Prostate gland (tissue), 2 donors: ENCODE data around the gene TAF7. TPM values are rescaled to one million over a fixed set of nuclear protein-coding genes. Genes with fewer than 3 reads are reported as not detected.

ENCODE experiments used
- DNase-seq: peaks from one replicate; pipeline ENCODE4 v3.0.0-alpha.2; 2019; ENCODE audit warnings: low spot score
- H3K27ac ChIP-seq, 2 donors: fragments of 200-600 bp; sonication (generic); 2 replicates each; pipeline ENCODE4 v1.5.1; 2017 to 2019
- H3K27me3 ChIP-seq: fragments of 200-600 bp; sonication (generic); replicated peaks from 2 replicates; pipeline ENCODE4 v1.5.1; 2019; ENCODE audit not compliant: insufficient read depth
- H3K36me3 ChIP-seq, 2 donors: fragments of 200-600 bp; sonication (generic); 1 replicate in 1 of 2; 2 replicates in 1 of 2; pipeline versions ENCODE4 v1.5.1 to v1.8.1; 2017 to 2019
- H3K4me1 ChIP-seq: fragments of 200-600 bp; sonication (generic); replicated peaks from 2 replicates; pipeline ENCODE4 v1.5.1; 2019
- H3K4me3 ChIP-seq, 2 donors: fragments of 200-600 bp; sonication (generic); 2 replicates each; pipeline ENCODE4 v1.5.1; 2017 to 2019
- H3K9me3 ChIP-seq: fragments of 200-600 bp; sonication (generic); 2 replicates; pipeline ENCODE4 v1.5.1; 2017
- CTCF ChIP-seq, 4 experiments: fragments of 200-600 bp in 2 of 4; fragments of 450-650 bp in 2 of 4; sonication (generic) in 2 of 4; IDR thresholded peaks; 1 replicate in 3 of 4; 2 replicates in 1 of 4; pipeline ENCODE4 v1.5.1; 2016 to 2019; ENCODE audit warnings: antibody characterized with exemption in 4 of 4, mild to moderate bottlenecking in 2 of 4, moderate library complexity in 2 of 4
- POLR2A ChIP-seq: fragments of 450-650 bp; IDR thresholded peaks from one replicate; pipeline ENCODE4 v1.6.1; 2016; ENCODE audit warnings: antibody characterized with exemption, mild to moderate bottlenecking
- POLR2AphosphoS5 ChIP-seq: sonication (generic); formaldehyde crosslinking; IDR thresholded peaks from one replicate; pipeline ENCODE4 v1.6.1; 2017; ENCODE audit warnings: antibody characterized with exemption
- WGBS: methylation state at CpG from one replicate; pipeline ENCODE4 v1.1.5; 2018; 5-methylcytosine and 5-hydroxymethylcytosine counted together
- intact Hi-C: fragments of 100-400 bp; cut with DNase I; formaldehyde crosslinking; loops from one replicate; pipeline ENCODE4 v1.14.2; 2022
- total RNA-seq, 2 donors: library from RNA; depleted of rRNA; stranded (reverse); fragments of >200 nt; gene quantifications; one replicate each; pipeline ENCODE4 v1.1.0, GENCODE V29; 2016

Gene TAF7
- total RNA-seq, 2 donors from 2014 or later = 59.3 to 85.9 TPM

- TF ChIP-seq CTCF (IDR thresholded peaks at IDR 0.05) (no peak), POLR2A (no peak), POLR2AphosphoS5 (no peak)
- no peak for DNase-seq
- Histone ChIP-seq H3K27ac (no peak within 1 kb of the TSS), H3K27me3 (peaks cover 11% of the 10 kb centered on the region), H3K9me3 (no peaks in the 10 kb centered on the region), H3K36me3 (no peaks in the 10 kb centered on the region), H3K4me1 (no peaks in the 10 kb centered on the region), H3K4me3 (no peak within 1 kb of the TSS)
- WGBS = 20% methylated on average over 21 of the region's 21 CpGs
- intact Hi-C loops = no loop called here
These were observed 9.9 kb upstream of the TAF7 start, which contains the start of gene PCDHGA1 for GRCh38 chr5:141330299-141331080. Gene PCDHGA1 (plus strand): TSS chr5:141330514.

GRCh38 chr5:141328231-141328630 lies 7.6 kb upstream of the TAF7 start:
- Histone ChIP-seq H3K36me3 (no peaks in the 10 kb centered on the region), H3K9me3 (no peaks in the 10 kb centered on the region), H3K27me3 (peaks cover 5% of the 10 kb centered on the region), H3K27ac (no peak overlapping the region), H3K4me1 (no peaks in the 10 kb centered on the region), H3K4me3 (no peak overlapping the region)
- no peak for DNase-seq
- 79% methylated on average over 8 of the region's 8 CpGs for WGBS
- TF ChIP-seq CTCF (IDR thresholded peaks at IDR 0.05) = no peak
- TF ChIP-seq POLR2AphosphoS5 = no peak
- no peak for TF ChIP-seq POLR2A
- intact Hi-C loops = no loop called here

GRCh38 chr5:141326088-141326854 lies 5.7 kb upstream of the TAF7 start:
- H3K9me3 ChIP-seq = no peaks in the 10 kb centered on the region
- DNase-seq = no peak
- TF ChIP-seq CTCF (IDR thresholded peaks at IDR 0.05) = peak in 1 of 4 experiments; percentile 35
- no peak for TF ChIP-seq POLR2A
- TF ChIP-seq POLR2AphosphoS5 = no peak
- intact Hi-C loops = no loop called here
- H3K4me1 ChIP-seq = no peaks in the 10 kb centered on the region
- no peaks in the 10 kb centered on the region for H3K27me3 ChIP-seq
- no peaks in the 10 kb centered on the region for H3K36me3 ChIP-seq
- peak overlapping the region; percentile 11 to 12 for H3K4me3 ChIP-seq
- no peak overlapping the region for H3K27ac ChIP-seq
- WGBS = 12% methylated on average over 27 of the region's 27 CpGs

GRCh38 chr5:141322261-141322660 lies 1.7 kb upstream of the TAF7 start:
- intact Hi-C loops = loop anchor here (5.0 kb wide), 1 partner anchor 240 kb away; no protein-coding TSS in a partner anchor
- no peak for DNase-seq
- H3K4me1 ChIP-seq = no peaks in the 10 kb centered on the region
- TF ChIP-seq POLR2AphosphoS5 (no peak), POLR2A (no peak), CTCF (IDR thresholded peaks at IDR 0.05) (no peak)
- 92% methylated on average over 3 of the region's 3 CpGs for WGBS
- H3K27me3 ChIP-seq = no peaks in the 10 kb centered on the region
- H3K27ac ChIP-seq = no peak overlapping the region
- H3K9me3 ChIP-seq = peaks cover 12% of the 10 kb centered on the region
- H3K36me3 ChIP-seq = no peaks in the 10 kb centered on the region
- H3K4me3 ChIP-seq = no peak overlapping the region
